ENCODE results near the gene ALOX5. TPM values are rescaled to one million over a fixed set of nuclear protein-coding genes. Genes with fewer than 3 reads are reported as not detected.
"Not testable (repeated sequence)": the region's sequence is repeated elsewhere in the genome, so short reads cannot be mapped to it uniquely, and the experiment has no call there.

Gene ALOX5
- total RNA-seq, 1 experiment from 2014 or later = not detected

DNA sequence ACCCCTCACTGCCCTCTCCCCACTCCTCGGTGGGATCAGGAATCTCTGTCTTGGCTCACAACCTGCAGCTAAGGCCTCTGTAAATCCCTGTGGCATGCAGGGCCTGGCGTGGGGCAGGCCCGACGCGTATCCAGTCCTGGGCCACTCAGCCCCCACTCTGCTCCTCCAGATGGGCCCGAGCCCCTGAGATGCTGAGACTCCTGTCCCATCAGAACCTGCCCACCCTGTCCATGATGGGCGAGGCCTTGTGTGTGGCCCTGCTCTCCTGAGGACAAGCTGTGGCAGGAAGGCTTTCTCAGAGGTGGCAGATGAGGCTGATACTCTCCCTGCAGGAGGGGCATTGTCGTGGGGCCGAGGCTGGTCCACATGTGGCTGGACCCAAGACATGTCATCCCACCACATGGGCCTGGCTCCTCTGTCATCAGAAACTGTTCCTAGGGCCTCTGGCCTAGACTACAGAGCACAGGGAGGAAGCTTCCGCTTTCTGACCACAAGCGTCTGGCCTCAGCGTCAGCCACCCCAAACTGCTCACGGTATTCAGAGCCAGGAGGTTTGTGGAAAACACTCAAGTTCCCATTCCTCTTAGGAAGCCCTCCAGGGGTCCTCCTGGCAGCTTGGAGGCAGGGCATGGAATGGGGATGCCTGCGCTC lies 6.0 kb downstream of the ALOX5 start:
- Histone ChIP-seq H3K4me3 (no peak overlapping the region), H3K27me3 (replicated peaks) (peaks cover 6% of the 10 kb centered on the region), H3K27ac (no peak overlapping the region), H3K36me3 (no peaks in the 10 kb centered on the region), H3K4me1 (replicated peaks) (no peaks in the 10 kb centered on the region), H3K9me3 (replicated peaks) (no peaks in the 10 kb centered on the region)
- no peak for DNase-seq (ENCODE audit: low read depth in 1 of 2, low spot score in 2 of 2)

DNA sequence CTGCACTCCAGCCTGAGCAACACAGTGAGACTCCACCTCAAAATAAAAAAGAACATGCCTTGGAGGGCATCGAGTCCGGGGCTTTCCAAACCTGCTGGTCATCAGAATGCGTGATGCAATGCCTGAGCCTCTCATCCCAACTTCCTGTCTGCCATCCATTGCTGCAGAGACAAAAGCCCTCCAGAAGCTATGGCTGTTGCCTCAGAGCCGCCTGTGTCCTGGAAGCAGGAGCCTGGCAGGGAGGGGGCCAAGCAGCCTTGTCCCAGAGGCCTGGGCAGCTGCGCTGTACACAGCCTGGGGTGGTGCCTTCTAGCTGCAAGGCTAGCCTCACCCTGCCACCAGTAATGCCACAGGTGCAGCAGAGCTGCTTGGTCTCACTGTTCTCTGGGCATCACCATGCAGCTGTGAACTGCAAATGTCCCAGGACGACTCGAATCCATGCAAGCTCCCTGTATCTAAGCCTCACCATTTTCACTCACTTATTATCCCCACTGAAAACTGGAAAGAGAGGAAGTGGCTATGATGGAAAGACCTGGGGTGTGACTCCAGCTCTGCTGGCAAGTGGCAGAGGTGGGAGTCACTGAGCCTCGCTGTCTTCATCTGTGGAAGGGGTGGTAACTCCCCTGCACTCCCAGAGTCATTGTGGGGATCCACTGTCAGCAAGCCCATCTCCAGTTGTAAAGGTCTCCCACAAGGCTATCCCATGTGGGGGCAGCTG lies 7.0 kb downstream of the ALOX5 start:
- no peak for DNase-seq (ENCODE audit: low read depth in 1 of 2, low spot score in 2 of 2)
- no peaks in the 10 kb centered on the region for H3K36me3 ChIP-seq

GRCh38 chr10:45382591-45382990 lies 8.6 kb downstream of the ALOX5 start:
- H3K27me3 ChIP-seq (replicated peaks) = no peaks in the 10 kb centered on the region

More for the DNA sequence above, 7.0 kb downstream of the ALOX5 start:
- no peak overlapping the region for H3K4me3 ChIP-seq
- H3K9me3 ChIP-seq (replicated peaks) = no peaks in the 10 kb centered on the region
- no peak overlapping the region for H3K27ac ChIP-seq
- no peaks in the 10 kb centered on the region for H3K27me3 ChIP-seq (replicated peaks)
- H3K4me1 ChIP-seq (replicated peaks) = no peaks in the 10 kb centered on the region

GRCh38 chr10:45383682-45384330 lies 9.8 kb downstream of the ALOX5 start:
- Histone ChIP-seq H3K4me1 (replicated peaks) (no peaks in the 10 kb centered on the region), H3K27ac (no peak overlapping the region), H3K9me3 (replicated peaks) (no peaks in the 10 kb centered on the region), H3K27me3 (replicated peaks) (no peaks in the 10 kb centered on the region), H3K36me3 (no peaks in the 10 kb centered on the region), H3K4me3 (no peak overlapping the region)
- DNase-seq (ENCODE audit: low read depth in 1 of 2, low spot score in 2 of 2) = no peak

More at GRCh38 chr10:45382591-45382990, 8.6 kb downstream of the ALOX5 start:
- Histone ChIP-seq H3K27ac (no peak overlapping the region), H3K36me3 (no peaks in the 10 kb centered on the region), H3K4me1 (replicated peaks) (no peaks in the 10 kb centered on the region), H3K4me3 (no peak overlapping the region), H3K9me3 (replicated peaks) (no peaks in the 10 kb centered on the region)
- DNase-seq (ENCODE audit: low read depth in 1 of 2, low spot score in 2 of 2) = no peak

DNA sequence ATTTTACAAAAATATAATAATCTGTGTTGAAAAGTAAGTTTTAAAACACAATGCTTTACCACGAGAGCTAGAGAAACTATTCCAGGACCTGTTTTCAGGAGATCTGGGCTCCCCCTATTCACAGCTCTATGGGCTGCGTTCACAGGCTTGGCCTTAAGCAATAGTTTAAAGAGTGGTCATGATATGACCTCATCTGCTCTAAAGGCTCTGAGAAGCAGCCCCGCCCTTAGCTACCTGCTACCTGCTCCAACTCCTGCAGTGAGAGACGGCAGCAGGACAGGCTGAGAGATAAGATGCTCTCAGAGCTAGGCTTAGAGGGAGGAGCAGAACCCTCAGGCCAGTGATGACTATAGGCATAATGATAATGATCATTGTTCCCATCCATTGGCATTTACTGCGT lies 12.6 kb downstream of the ALOX5 start:
- Histone ChIP-seq H3K9me3 (replicated peaks) (no peaks in the 10 kb centered on the region), H3K4me1 (replicated peaks) (no peaks in the 10 kb centered on the region), H3K27me3 (replicated peaks) (no peaks in the 10 kb centered on the region), H3K4me3 (no peak overlapping the region), H3K27ac (no peak overlapping the region), H3K36me3 (no peaks in the 10 kb centered on the region)
- DNase-seq (ENCODE audit: low read depth in 1 of 2, low spot score in 2 of 2) = no peak

- no peaks in the 10 kb centered on the region for H3K9me3 ChIP-seq (replicated peaks)
- DNase-seq (ENCODE audit: low read depth in 1 of 2, low spot score in 2 of 2) = no peak
- H3K27me3 ChIP-seq (replicated peaks) = no peaks in the 10 kb centered on the region
- H3K36me3 ChIP-seq = no peaks in the 10 kb centered on the region
- no peak overlapping the region for H3K4me3 ChIP-seq
- no peak overlapping the region for H3K27ac ChIP-seq
- no peaks in the 10 kb centered on the region for H3K4me1 ChIP-seq (replicated peaks)
Observed at GRCh38 chr10:45387096-45387893, 13.3 kb downstream of the ALOX5 start.

DNA sequence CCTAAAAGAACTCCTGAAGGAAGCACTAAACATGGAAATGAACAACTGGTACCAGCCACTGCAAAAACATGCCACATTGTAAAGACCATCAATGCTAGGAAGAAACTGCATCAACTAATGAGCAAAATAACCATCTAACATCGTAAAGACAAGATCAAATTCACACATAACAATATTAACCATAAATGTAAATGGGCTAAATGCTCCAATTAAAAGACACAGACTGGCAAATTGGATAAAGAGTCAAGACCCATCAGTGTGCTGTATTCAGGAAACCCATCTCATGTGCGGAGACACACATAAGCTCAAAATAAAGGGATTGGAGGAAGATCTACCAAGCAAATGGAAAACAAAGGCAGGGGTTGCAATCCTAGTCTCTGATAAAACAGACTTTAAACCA lies 15.7 kb downstream of the ALOX5 start:
- H3K27ac ChIP-seq; DNase-seq (ENCODE audit: low read depth in 1 of 2, low spot score in 2 of 2); H3K4me1 ChIP-seq (replicated peaks); H3K27me3 ChIP-seq (replicated peaks); H3K4me3 ChIP-seq; H3K9me3 ChIP-seq (replicated peaks); H3K36me3 ChIP-seq: not testable (repeated sequence)

GRCh38 chr10:45391636-45392035 lies 17.6 kb downstream of the ALOX5 start:
- H3K9me3 ChIP-seq (replicated peaks); DNase-seq (ENCODE audit: low read depth in 1 of 2, low spot score in 2 of 2); H3K4me1 ChIP-seq (replicated peaks); H3K4me3 ChIP-seq; H3K27me3 ChIP-seq (replicated peaks); H3K36me3 ChIP-seq; H3K27ac ChIP-seq: not testable (repeated sequence)

DNA sequence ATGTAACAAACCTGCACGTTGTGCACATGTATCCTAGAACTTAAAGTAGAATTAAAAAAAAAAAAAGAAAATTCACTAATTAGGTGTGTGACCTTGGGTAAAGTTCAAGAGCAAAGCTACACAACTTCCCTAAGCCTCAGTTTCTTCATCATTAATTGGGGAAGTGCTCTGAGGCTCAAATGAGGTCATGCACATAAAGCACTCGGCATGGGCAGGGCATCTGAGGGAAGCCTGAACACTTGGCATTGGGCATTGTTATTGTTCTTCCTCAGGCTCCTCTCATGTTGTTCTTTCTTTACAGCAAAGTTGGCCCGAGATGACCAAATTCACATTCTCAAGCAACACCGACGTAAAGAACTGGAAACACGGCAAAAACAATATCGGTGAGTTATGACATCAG lies 21.5 kb downstream of the ALOX5 start:
- no peak overlapping the region for H3K4me3 ChIP-seq
- no peak for DNase-seq (ENCODE audit: low read depth in 1 of 2, low spot score in 2 of 2)
- no peaks in the 10 kb centered on the region for H3K4me1 ChIP-seq (replicated peaks)
- H3K36me3 ChIP-seq = no peaks in the 10 kb centered on the region
- no peak overlapping the region for H3K27ac ChIP-seq
- H3K27me3 ChIP-seq (replicated peaks) = no peaks in the 10 kb centered on the region
- H3K9me3 ChIP-seq (replicated peaks) = no peaks in the 10 kb centered on the region

- Histone ChIP-seq H3K27ac (no peak overlapping the region), H3K36me3 (no peaks in the 10 kb centered on the region), H3K4me1 (replicated peaks) (no peaks in the 10 kb centered on the region), H3K9me3 (replicated peaks) (no peaks in the 10 kb centered on the region), H3K4me3 (no peak overlapping the region), H3K27me3 (replicated peaks) (no peaks in the 10 kb centered on the region)
- DNase-seq (ENCODE audit: low read depth in 1 of 2, low spot score in 2 of 2) = no peak
Observed at GRCh38 chr10:45398595-45398994, 24.6 kb downstream of the ALOX5 start.

GRCh38 chr10:45399113-45399512 lies 25.1 kb downstream of the ALOX5 start:
- no peak for DNase-seq (ENCODE audit: low read depth in 1 of 2, low spot score in 2 of 2)
- H3K27ac ChIP-seq = no peak overlapping the region
- H3K36me3 ChIP-seq = no peaks in the 10 kb centered on the region
- no peaks in the 10 kb centered on the region for H3K4me1 ChIP-seq (replicated peaks)
- no peaks in the 10 kb centered on the region for H3K9me3 ChIP-seq (replicated peaks)
- no peaks in the 10 kb centered on the region for H3K27me3 ChIP-seq (replicated peaks)
- H3K4me3 ChIP-seq = no peak overlapping the region

GRCh38 chr10:45403151-45403550 lies 29.1 kb downstream of the ALOX5 start:
- Histone ChIP-seq H3K9me3 (replicated peaks) (no peaks in the 10 kb centered on the region), H3K4me3 (no peak overlapping the region), H3K27me3 (replicated peaks) (no peaks in the 10 kb centered on the region), H3K4me1 (replicated peaks) (no peaks in the 10 kb centered on the region), H3K36me3 (no peaks in the 10 kb centered on the region), H3K27ac (no peak overlapping the region)
- no peak for DNase-seq (ENCODE audit: low read depth in 1 of 2, low spot score in 2 of 2)

- DNase-seq (ENCODE audit: low read depth in 1 of 2, low spot score in 2 of 2) = no peak
- no peaks in the 10 kb centered on the region for H3K9me3 ChIP-seq (replicated peaks)
- no peak overlapping the region for H3K27ac ChIP-seq
- no peak overlapping the region for H3K4me3 ChIP-seq
- no peaks in the 10 kb centered on the region for H3K4me1 ChIP-seq (replicated peaks)
- H3K36me3 ChIP-seq = no peaks in the 10 kb centered on the region
- no peaks in the 10 kb centered on the region for H3K27me3 ChIP-seq (replicated peaks)
Observed at GRCh38 chr10:45404087-45404769, 30.2 kb downstream of the ALOX5 start.
